RPMI7951 (cell line): ENCODE results near the gene UCK1. TPM values are rescaled to one million over a fixed set of nuclear protein-coding genes. Genes with fewer than 3 reads are reported as not detected.
A peak's percentile ranks its signal among the peaks of the same experiment; 100 is the strongest.
"Not testable (repeated sequence)": the region's sequence is repeated elsewhere in the genome, so short reads cannot be mapped to it uniquely, and the experiment has no call there.

Source experiments
- DNase-seq: peaks from one replicate; pipeline ENCODE4 v3.0.0-alpha.2; 2012; ENCODE audit warnings: low read depth
- total RNA-seq: library from RNA; depleted of rRNA; stranded (reverse); fragments of >200 nt; shearing (Covaris generic); gene quantifications from 2 replicates; pipeline ENCODE4 v1.2.3, GENCODE V29; 2014

UCK1 gene
- total RNA-seq, 1 experiment from 2014 or later, result 18.5 TPM

- no peak for DNase-seq
These were observed 7.3 kb downstream of the UCK1 start for GRCh38 chr9:131523451-131524435.

GRCh38 chr9:131523086-131523388, 8.0 kb downstream of the UCK1 start:
- DNase-seq, result no peak

GRCh38 chr9:131522257-131523085, 8.6 kb downstream of the UCK1 start:
- DNase-seq, result no peak

GRCh38 chr9:131521822-131522221, 9.2 kb downstream of the UCK1 start:
- DNase-seq, result no peak

- no peak for DNase-seq
These were observed 9.9 kb downstream of the UCK1 start for GRCh38 chr9:131521203-131521602.

- DNase-seq, result no peak
These were observed 10.6 kb downstream of the UCK1 start for GRCh38 chr9:131520503-131520902.

- no peak for DNase-seq
These were observed 12.5 kb downstream of the UCK1 start for GRCh38 chr9:131518553-131518952.

- DNase-seq, result no peak
These were observed 13.3 kb downstream of the UCK1 start for GRCh38 chr9:131517761-131518190.

GRCh38 chr9:131516930-131517329, 14.1 kb downstream of the UCK1 start:
- no peak for DNase-seq

- no peak for DNase-seq
These were observed 15.0 kb downstream of the UCK1 start for GRCh38 chr9:131516100-131516499.

GRCh38 chr9:131515559-131516031, 15.5 kb downstream of the UCK1 start:
- not testable (repeated sequence) for DNase-seq

GRCh38 chr9:131513177-131513576, 17.9 kb downstream of the UCK1 start:
- no peak for DNase-seq

- DNase-seq, result no peak
These were observed 19.2 kb downstream of the UCK1 start for GRCh38 chr9:131511880-131512279.

- DNase-seq, result no peak
These were observed 19.6 kb downstream of the UCK1 start for GRCh38 chr9:131511416-131511815.

- no peak for DNase-seq
These were observed 26.1 kb downstream of the UCK1 start for GRCh38 chr9:131505012-131505411.

- DNase-seq, result peak; percentile 42
These were observed 27.2 kb downstream of the UCK1 start for GRCh38 chr9:131503626-131504465.

GRCh38 chr9:131502781-131503625, 28.1 kb downstream of the UCK1 start, which contains the start of gene POMT1:
Gene POMT1 (plus strand): TSS chr9:131502918. CDS start chr9:131504219, 1,301 bp downstream.
- peak; percentile 67 for DNase-seq

GRCh38 chr9:131500939-131501541, 30.0 kb downstream of the UCK1 start:
- DNase-seq, result peak; percentile 83

GRCh38 chr9:131500377-131500776, 30.7 kb downstream of the UCK1 start:
- no peak for DNase-seq

GRCh38 chr9:131499254-131499767, 31.8 kb downstream of the UCK1 start:
- DNase-seq, result no peak
